Activated CD8-positive, alpha-beta T cell treated with anti-CD3 and anti-CD28 coated beads, Interleukin-2, amount 10 ng/mL, durations not matched to agents 7 days and 5 days (primary cell): ENCODE measurements around the gene CA7. TPM values are rescaled to one million over a fixed set of nuclear protein-coding genes. Genes with fewer than 3 reads are reported as not detected.

Source experiments
- total RNA-seq, 2 experiments: library from RNA; stranded (reverse); gene quantifications; one replicate each; pipeline ENCODE4 v1.2.3, GENCODE V29; 2021

CA7 gene
- total RNA-seq, 2 experiments from 2014 or later: not detected

Other genes with a start within 250 kb of the CA7 start
- 100 to 1,000 TPM; 102 to 104 TPM for gene CMTM3, start 239.7 kb upstream of the CA7 start, total RNA-seq
- gene CMTM4, start 147.7 kb upstream of the CA7 start, total RNA-seq: 1 to 10 TPM; 1.2 TPM
- 10 to 100 TPM; 56.5 to 63.1 TPM for gene DYNC1LI2, start 92.8 kb upstream of the CA7 start, total RNA-seq
- not detected for gene TERB1, start 42.8 kb upstream of the CA7 start, total RNA-seq
- 10 to 100 TPM; 77.3 to 84.1 TPM for gene NAE1, start 13.4 kb upstream of the CA7 start, total RNA-seq
- 10 to 100 TPM; 24.2 to 26.9 TPM for gene PDP2, start 36.1 kb downstream of the CA7 start, total RNA-seq
- gene CDH16, start 74.5 kb downstream of the CA7 start, total RNA-seq: not detected
- gene RRAD, start 81.1 kb downstream of the CA7 start, total RNA-seq: under 1 TPM in 1 of 2 experiments, not detected in 1; 0.34 TPM
- 100 to 1,000 TPM; 115 to 126 TPM for gene CIAO2B, start 90.0 kb downstream of the CA7 start, total RNA-seq
- gene CES2, start 91.1 kb downstream of the CA7 start, total RNA-seq: 10 to 100 TPM; 29.7 to 34.0 TPM
- 1 to 10 TPM; 2.4 to 4.3 TPM for gene CES3, start 116.9 kb downstream of the CA7 start, total RNA-seq
- 10 to 100 TPM; 10.5 to 12.0 TPM for gene CES4A, start 144.2 kb downstream of the CA7 start, total RNA-seq
- 100 to 1,000 TPM; 235 to 241 TPM for gene CBFB, start 184.7 kb downstream of the CA7 start, total RNA-seq